H7 (cell line): ENCODE measurements around the gene RBPJ. TPM values are rescaled to one million over a fixed set of nuclear protein-coding genes. Genes with fewer than 3 reads are reported as not detected.

ENCODE experiments used
- DNase-seq: peaks from one replicate; pipeline ENCODE4 v3.0.0; 2012
- H3K27me3 ChIP-seq: 2 replicates; pipeline ENCODE4 v1.6.0; 2011; ENCODE audit warnings: mild to moderate bottlenecking, low read length; ENCODE audit not compliant: control insufficient read depth, insufficient read depth
- H3K36me3 ChIP-seq: replicated peaks from 2 replicates; pipeline ENCODE4 v1.5.1; 2011; ENCODE audit warnings: low read length; ENCODE audit not compliant: control insufficient read depth, insufficient read depth
- H3K4me3 ChIP-seq: 2 replicates; pipeline ENCODE4 v1.5.1; 2011; ENCODE audit warnings: low read depth, mild to moderate bottlenecking, control low read depth, low read length, moderate library complexity; ENCODE audit not compliant: insufficient read depth
- total RNA-seq: library from RNA; depleted of rRNA; stranded (reverse); fragments of >200 nt; shearing (Covaris generic); gene quantifications from 2 replicates; pipeline ENCODE4 v1.2.3, GENCODE V29; 2014; rRNA removed

Gene RBPJ
- total RNA-seq, 1 experiment from 2014 or later, result 65.4 TPM

DNA sequence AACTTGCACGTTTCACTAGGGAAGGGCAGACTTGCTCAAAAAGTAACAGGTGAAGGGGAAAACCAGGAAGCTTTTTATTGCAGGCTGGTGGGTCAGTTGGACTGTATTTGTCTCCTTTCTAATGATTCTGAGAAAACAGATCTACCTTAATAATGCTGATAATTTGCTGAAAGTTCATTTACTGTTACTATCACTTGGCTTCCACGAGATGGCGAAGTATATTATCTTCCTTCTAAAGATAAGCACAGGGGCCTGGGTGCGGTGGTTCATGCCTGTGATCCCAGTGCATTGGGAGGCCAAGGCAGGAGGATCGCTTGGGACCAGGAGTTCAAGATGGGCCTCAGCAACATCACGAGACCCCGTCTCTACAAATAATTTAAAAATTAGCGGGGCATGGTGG lies 153.1 kb downstream of the RBPJ start:
- Histone ChIP-seq H3K36me3 (no peaks in the 10 kb centered on the region), H3K4me3 (no peak overlapping the region), H3K27me3 (no peaks in the 10 kb centered on the region)
- DNase-seq, result no peak

DNA sequence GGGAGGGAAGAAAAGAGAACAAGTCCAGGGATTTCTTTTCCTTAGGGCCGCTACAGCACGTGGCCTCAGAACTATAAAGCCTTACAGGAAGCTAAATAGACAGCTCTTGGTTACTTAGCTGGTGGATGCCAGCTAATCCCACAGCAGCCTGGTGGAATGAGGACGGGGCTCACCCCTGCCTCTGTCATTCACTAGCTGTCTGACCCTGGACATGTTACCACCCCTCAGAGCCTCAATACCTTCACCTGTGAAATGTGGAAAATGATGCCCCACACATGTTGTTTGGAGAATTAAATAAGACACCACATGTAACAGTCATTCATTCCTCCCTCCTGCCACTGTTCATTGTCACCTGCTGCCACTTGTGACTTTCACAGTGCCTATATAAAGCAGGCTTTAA lies 153.7 kb downstream of the RBPJ start:
- no peaks in the 10 kb centered on the region for H3K36me3 ChIP-seq
- H3K4me3 ChIP-seq, result no peak overlapping the region
- no peaks in the 10 kb centered on the region for H3K27me3 ChIP-seq
- no peak for DNase-seq

DNA sequence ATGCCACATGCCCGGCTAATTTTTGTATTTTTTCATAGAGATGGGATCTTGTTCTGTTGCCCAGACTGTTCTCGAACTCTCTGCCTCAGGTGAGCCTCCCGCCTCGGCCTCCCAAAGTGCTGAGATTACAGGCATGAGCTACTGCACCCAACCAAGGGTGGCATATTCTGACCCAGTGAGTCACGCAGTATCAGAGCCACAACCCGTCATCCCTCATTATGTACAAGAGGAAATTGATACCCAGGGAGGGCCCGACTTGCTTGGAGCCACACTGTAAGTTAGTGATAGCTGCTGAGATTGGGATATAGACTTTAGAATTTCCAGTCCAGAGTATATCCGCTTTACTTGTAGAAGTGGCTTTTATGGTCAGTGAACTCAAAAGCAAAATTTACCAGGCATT lies 154.9 kb downstream of the RBPJ start:
- no peaks in the 10 kb centered on the region for H3K27me3 ChIP-seq
- H3K36me3 ChIP-seq, result no peaks in the 10 kb centered on the region
- H3K4me3 ChIP-seq, result no peak overlapping the region
- DNase-seq, result no peak

DNA sequence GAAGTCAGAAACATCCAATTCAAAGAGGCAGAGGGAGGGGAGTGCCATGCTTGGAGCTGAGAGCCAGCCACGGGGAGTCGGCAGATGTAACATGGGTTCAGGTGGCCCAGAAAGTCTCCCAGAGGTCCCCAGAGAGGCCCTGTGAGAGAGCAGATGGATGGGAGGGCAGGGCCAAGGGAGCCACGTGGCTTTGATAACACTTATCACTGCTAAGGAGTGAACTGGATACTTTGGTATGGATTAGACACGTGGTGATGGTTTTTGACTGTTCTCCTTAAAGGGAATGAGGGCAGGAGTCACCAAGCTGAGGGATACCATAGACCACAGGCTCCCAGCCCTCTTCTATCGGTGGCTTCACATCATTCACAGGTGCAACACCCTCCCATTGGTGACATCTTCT lies 155.7 kb downstream of the RBPJ start:
- no peaks in the 10 kb centered on the region for H3K36me3 ChIP-seq
- H3K4me3 ChIP-seq, result no peak overlapping the region
- no peak for DNase-seq
- no peaks in the 10 kb centered on the region for H3K27me3 ChIP-seq

DNA sequence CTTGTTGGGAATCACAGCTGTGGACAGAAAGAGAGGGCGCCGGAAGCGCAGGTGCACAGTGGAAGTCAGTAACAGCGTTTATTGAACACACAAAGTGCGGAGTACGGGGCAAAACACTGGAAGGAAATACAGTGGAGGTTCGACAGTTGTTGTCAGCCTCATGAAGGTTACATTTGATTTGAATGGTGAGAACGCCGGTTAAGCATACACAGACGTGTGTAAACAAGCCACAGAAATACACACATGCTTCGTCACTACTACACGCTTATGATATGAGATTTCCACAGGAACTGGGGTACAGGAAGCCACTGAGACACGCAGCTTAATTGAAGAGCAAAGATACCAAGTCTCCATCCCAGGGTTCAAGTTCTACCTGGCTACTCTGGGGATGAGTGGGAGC lies 157.5 kb downstream of the RBPJ start:
- no peak for DNase-seq
- Histone ChIP-seq H3K36me3 (no peaks in the 10 kb centered on the region), H3K4me3 (no peak overlapping the region), H3K27me3 (no peaks in the 10 kb centered on the region)

DNA sequence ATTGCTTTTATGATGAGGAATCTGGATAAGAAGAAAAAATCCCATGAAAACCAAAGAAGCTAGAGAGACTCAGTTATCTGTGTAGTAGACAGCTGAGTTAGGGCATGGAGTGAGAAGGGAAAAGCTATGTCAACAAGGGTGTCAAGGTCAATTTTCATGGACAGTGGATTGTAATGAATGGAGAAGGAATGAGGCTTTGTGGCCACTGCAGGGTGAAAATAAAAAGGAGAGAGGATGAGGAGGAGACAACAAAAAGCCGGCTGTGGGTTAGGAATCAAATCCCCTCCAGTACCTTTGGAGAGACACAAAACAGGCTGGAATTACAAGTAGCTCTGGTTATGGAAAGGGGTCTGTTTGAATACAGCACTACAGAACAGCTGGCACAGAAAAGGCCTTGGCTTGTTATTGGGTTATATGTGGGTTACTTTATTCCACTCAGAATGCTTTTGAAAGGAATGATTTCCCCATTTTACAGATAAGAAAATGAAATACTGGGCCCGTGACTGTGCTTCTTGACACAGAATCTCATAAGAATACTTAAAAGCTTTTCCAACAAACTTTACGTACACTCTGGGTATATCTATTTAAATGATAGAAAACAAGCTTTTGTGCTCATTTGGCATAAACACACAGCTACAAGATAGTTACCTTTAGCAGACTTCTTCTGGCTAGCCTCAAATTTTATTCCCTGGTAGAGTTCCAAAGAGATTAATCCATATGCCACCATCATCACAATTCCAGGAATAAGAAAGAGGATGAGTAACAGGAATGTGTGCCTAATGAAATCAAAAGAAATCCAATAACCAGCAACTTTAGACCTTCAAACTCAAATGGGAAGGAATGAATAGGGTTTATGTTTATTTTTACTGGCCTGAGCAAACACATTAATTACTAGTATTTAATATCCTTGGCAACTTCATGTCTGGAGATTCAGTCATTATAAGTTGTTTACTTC lies 162.0 kb downstream of the RBPJ start:
- DNase-seq, result no peak
- no peak overlapping the region for H3K4me3 ChIP-seq
- H3K27me3 ChIP-seq, result no peaks in the 10 kb centered on the region
- no peaks in the 10 kb centered on the region for H3K36me3 ChIP-seq

DNA sequence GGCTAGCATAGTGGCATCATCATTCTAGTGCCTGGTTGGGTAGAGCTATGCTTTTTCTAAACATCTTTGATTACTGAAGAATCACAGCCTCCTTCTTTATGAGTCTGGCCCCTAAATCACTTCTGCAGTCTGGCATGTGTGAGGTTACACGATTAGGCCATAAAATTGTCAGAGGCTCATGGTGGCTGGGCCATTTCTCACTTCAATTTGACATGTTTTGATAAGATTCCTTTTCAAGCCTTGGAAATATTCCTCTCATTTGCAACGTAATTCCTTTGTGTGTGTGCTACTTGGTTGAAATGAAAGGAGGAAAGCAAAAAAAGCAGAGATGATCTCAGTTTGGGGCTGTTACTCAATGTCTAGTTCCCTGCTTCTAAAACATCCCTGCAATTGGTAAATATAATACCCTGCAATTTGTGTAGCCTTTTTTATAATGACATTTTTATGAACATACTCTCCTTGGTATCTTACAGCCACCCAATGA lies 163.3 kb downstream of the RBPJ start:
- no peaks in the 10 kb centered on the region for H3K27me3 ChIP-seq
- H3K4me3 ChIP-seq, result no peak overlapping the region
- no peak for DNase-seq
- no peaks in the 10 kb centered on the region for H3K36me3 ChIP-seq

DNA sequence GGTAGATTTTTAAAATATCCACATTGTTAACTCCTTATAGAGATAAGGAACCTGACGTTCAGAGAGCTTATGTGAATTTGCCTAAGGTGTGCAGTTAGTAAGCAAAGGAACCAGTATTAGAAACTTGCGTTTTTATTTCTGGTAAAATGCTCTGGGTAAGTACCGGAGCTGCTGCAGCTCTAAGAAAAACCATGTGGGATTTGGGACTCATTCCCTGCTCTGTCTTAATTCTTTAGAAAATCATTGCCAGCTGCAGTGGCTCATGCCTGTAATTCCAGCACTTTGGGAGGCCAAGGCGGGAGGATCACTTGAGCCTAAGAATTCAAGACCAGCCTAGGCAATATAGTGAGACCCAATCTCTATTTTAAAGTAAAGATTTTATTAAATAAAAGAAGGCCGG lies 163.7 kb downstream of the RBPJ start:
- H3K4me3 ChIP-seq, result no peak overlapping the region
- H3K36me3 ChIP-seq, result no peaks in the 10 kb centered on the region
- no peak for DNase-seq
- H3K27me3 ChIP-seq, result no peaks in the 10 kb centered on the region

Other genes starting within 250 kb of the RBPJ start
- not detected in 2 replicates for gene CCKAR, start 169.5 kb downstream of the RBPJ start, total RNA-seq